HepG2 (cell line): ENCODE measurements around the gene TANGO6. TPM values are rescaled to one million over a fixed set of nuclear protein-coding genes. Genes with fewer than 3 reads are reported as not detected.
A peak's percentile ranks its signal among the peaks of the same experiment; 100 is the strongest.

Experiments used
- CENPT ChIP-seq: sonication (generic); formaldehyde crosslinking; IDR thresholded peaks from 2 replicates; pipeline ENCODE4 v1.8.0; 2022; ENCODE audit warnings: low read depth, mild to moderate bottlenecking, moderate library complexity, missing genetic modification reagents
- CHD4 ChIP-seq: fragments of 200-600 bp; sonication (generic); IDR thresholded peaks from 2 replicates; pipeline ENCODE4 v1.7.0; 2017; ENCODE audit warnings: mild to moderate bottlenecking, low read length, borderline replicate concordance
- DR1 ChIP-seq: sonication (generic); formaldehyde crosslinking; IDR thresholded peaks from 2 replicates; pipeline ENCODE4 v1.8.0; 2021; ENCODE audit warnings: mild to moderate bottlenecking, missing genetic modification reagents, inconsistent platforms
- FOXA1 ChIP-seq, 2 experiments: fragments of 450-650 bp in 1 of 2; sonication (generic) in 1 of 2; formaldehyde crosslinking in 1 of 2; IDR thresholded peaks; 2 replicates each; pipeline versions ENCODE4 v1.4.0 to v1.6.1; 2016 to 2020; ENCODE audit warnings: missing genetic modification reagents in 1 of 2
- HHEX ChIP-seq: IDR thresholded peaks from 2 replicates; pipeline ENCODE4 v1.6.1; 2016; ENCODE audit warnings: control low read depth
- HNF4G ChIP-seq, 2 experiments: sonication (generic) in 1 of 2; formaldehyde crosslinking in 1 of 2; IDR thresholded peaks; 2 replicates each; pipeline versions ENCODE4 v1.4.0 to v1.6.1; 2011 to 2020; ENCODE audit warnings: borderline replicate concordance in 2 of 2, low read depth in 2 of 2, mild to moderate bottlenecking in 2 of 2, low read length in 1 of 2, missing genetic modification reagents in 1 of 2, moderate library complexity in 1 of 2
- LRRFIP1 ChIP-seq: sonication (generic); formaldehyde crosslinking; conservative IDR thresholded peaks from 2 replicates; pipeline ENCODE4 v1.4.0; 2020; ENCODE audit warnings: missing genetic modification reagents
- MTF2 ChIP-seq: sonication (generic); formaldehyde crosslinking; IDR thresholded peaks from 2 replicates; pipeline ENCODE4 v1.5.0; 2020; ENCODE audit warnings: missing genetic modification reagents, borderline replicate concordance
- NFKBIZ ChIP-seq: IDR thresholded peaks from 2 replicates; pipeline ENCODE4 v1.6.1; 2018; ENCODE audit warnings: missing genetic modification reagents, missing compliant biosample characterization
- RARA ChIP-seq: IDR thresholded peaks from 2 replicates; pipeline ENCODE4 v1.6.1; 2016; ENCODE audit warnings: missing genetic modification reagents, missing compliant biosample characterization
- SCMH1 ChIP-seq: sonication (generic); formaldehyde crosslinking; IDR thresholded peaks from 2 replicates; pipeline ENCODE4 v1.9.0; 2021; ENCODE audit warnings: missing genetic modification reagents, mild to moderate bottlenecking, borderline replicate concordance
- ZNF230 ChIP-seq: sonication (generic); formaldehyde crosslinking; IDR thresholded peaks from 2 replicates; pipeline ENCODE4 v1.4.0; 2020; ENCODE audit warnings: mild to moderate bottlenecking, missing genetic modification reagents
- ZNF296 ChIP-seq: sonication (generic); formaldehyde crosslinking; conservative IDR thresholded peaks from 2 replicates; pipeline ENCODE4 v1.5.0; 2020; ENCODE audit warnings: mild to moderate bottlenecking, missing genetic modification reagents
- ZNF343 ChIP-seq: sonication (generic); formaldehyde crosslinking; IDR thresholded peaks from 2 replicates; pipeline ENCODE4 v1.4.0; 2020; ENCODE audit warnings: mild to moderate bottlenecking, missing genetic modification reagents
- ZXDC ChIP-seq: sonication (generic); formaldehyde crosslinking; IDR thresholded peaks from 2 replicates; pipeline ENCODE4 v1.5.0; 2020; ENCODE audit warnings: mild to moderate bottlenecking, missing genetic modification reagents
- polyA plus RNA-seq, 8 experiments: library from polyadenylated mRNA; depleted of rRNA in 3 of 8; stranded (reverse) in 7 of 8; unstranded in 1 of 8; fragments of >200 nt; fragmentation: Illumina TruSeq in 4 of 8; extraction: Trizol in 4 of 8; gene quantifications; 2 replicates each; pipeline versions ENCODE4 v1.2.1 to v1.2.3, GENCODE V29; 2011 to 2016; ENCODE audit warnings: low read depth in 4 of 8, missing spikeins in 1 of 8, mixed read lengths in 1 of 8; ENCODE audit not compliant: insufficient read depth in 1 of 8
- total RNA-seq, 5 experiments: library from RNA; depleted of rRNA; stranded (reverse); fragments of >200 nt; fragmentation: Illumina TruSeq; extraction: Trizol; gene quantifications; 2 replicates each; pipeline ENCODE4 v1.2.3, GENCODE V29; 2016; ENCODE audit warnings: low read depth in 1 of 5
- TF ChIP-seq, protein P1 (sequence below): IDR thresholded peaks from 2 replicates; pipeline ENCODE4 v1.6.1; 2016; ENCODE audit warnings: missing genetic modification reagents, missing compliant biosample characterization
- TF ChIP-seq, protein P2 (sequence below): sonication (generic); formaldehyde crosslinking; IDR thresholded peaks from 2 replicates; pipeline ENCODE4 v1.4.0; 2020; ENCODE audit warnings: mild to moderate bottlenecking, missing genetic modification reagents

The TANGO6 gene
- total and polyA plus RNA-seq, 2 of the 13 experiments (the other 11 are each of a cell fraction or from before 2014, with no cell fraction given): 7.2 to 13.3 TPM

DNA sequence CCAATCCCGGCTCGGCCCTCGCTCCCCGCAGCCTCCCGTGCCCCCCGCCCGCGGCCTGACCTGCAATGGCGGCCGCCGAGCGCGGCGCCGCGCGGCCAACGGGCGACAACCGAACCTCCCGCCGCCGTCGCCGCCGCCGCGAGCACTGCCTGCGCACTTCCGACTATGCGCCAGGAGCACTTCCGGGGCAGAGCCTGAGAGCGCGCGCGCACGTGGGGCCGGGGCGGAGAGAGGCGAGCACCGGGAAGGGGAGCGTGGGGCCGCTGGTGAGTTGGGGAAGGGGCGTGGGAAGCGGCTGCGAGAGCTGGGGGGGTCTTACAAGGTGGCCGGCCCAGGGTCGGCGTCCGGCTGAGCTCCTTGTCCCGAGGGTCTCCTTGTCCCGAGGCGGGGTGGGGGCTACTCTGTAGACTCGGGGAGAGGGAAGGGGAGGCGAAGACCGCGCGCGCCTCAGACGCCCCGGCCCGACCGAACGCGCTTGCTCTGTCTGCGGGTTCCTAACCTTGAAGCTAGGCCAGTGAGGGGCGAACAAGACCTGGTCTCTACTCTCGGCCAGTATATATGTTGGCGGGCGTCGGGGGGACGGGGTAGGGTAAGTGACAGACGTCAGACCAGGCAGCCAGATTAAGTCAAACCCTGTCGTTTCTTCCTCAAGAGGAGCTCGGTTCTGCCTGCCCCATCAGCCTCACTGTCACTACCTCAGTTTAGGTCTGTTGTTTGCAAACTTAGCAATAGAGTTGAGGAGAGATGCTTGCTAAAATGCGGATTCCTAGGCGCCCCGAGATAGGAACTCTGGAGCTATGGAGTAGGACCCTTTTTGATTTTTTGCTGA, 289.3 kb downstream of the TANGO6 start, which contains the start of the genes CHTF8 and UTP4 (continued):
- TF ChIP-seq DR1 (CRISPR knock-in tag): peak; percentile 74; the same call in 1 of the 2 replicates
- TF ChIP-seq, protein P1, sequence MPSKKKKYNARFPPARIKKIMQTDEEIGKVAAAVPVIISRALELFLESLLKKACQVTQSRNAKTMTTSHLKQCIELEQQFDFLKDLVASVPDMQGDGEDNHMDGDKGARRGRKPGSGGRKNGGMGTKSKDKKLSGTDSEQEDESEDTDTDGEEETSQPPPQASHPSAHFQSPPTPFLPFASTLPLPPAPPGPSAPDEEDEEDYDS (CRISPR knock-in tag): peak; percentile 47; the same call in 1 of the 2 replicates
- no peak for TF ChIP-seq MTF2 (CRISPR knock-in tag)
- TF ChIP-seq RARA (CRISPR knock-in tag): peak; percentile 32; the same call in 1 of the 2 replicates
- 0 out of 2 replicates have a peak, but pooled peaks have one; percentile 88 for TF ChIP-seq ZXDC
- no peak for TF ChIP-seq CHD4
- TF ChIP-seq HHEX (CRISPR knock-in tag): no peak
- no peak; the same call in 1 of the 2 replicates for TF ChIP-seq ZNF296 (CRISPR knock-in tag)
- TF ChIP-seq NFKBIZ: no peak
- TF ChIP-seq SCMH1 (CRISPR knock-in tag): no peak
- TF ChIP-seq, protein P2, sequence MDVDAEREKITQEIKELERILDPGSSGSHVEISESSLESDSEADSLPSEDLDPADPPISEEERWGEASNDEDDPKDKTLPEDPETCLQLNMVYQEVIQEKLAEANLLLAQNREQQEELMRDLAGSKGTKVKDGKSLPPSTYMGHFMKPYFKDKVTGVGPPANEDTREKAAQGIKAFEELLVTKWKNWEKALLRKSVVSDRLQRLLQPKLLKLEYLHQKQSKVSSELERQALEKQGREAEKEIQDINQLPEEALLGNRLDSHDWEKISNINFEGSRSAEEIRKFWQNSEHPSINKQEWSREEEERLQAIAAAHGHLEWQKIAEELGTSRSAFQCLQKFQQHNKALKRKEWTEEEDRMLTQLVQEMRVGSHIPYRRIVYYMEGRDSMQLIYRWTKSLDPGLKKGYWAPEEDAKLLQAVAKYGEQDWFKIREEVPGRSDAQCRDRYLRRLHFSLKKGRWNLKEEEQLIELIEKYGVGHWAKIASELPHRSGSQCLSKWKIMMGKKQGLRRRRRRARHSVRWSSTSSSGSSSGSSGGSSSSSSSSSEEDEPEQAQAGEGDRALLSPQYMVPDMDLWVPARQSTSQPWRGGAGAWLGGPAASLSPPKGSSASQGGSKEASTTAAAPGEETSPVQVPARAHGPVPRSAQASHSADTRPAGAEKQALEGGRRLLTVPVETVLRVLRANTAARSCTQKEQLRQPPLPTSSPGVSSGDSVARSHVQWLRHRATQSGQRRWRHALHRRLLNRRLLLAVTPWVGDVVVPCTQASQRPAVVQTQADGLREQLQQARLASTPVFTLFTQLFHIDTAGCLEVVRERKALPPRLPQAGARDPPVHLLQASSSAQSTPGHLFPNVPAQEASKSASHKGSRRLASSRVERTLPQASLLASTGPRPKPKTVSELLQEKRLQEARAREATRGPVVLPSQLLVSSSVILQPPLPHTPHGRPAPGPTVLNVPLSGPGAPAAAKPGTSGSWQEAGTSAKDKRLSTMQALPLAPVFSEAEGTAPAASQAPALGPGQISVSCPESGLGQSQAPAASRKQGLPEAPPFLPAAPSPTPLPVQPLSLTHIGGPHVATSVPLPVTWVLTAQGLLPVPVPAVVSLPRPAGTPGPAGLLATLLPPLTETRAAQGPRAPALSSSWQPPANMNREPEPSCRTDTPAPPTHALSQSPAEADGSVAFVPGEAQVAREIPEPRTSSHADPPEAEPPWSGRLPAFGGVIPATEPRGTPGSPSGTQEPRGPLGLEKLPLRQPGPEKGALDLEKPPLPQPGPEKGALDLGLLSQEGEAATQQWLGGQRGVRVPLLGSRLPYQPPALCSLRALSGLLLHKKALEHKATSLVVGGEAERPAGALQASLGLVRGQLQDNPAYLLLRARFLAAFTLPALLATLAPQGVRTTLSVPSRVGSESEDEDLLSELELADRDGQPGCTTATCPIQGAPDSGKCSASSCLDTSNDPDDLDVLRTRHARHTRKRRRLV (CRISPR knock-in tag): no peak
- TF ChIP-seq FOXA1 (IDR thresholded peaks at IDR 0.05): no peak
- peak; percentile 37; the same call in 1 of the 2 replicates for TF ChIP-seq FOXA1 (CRISPR knock-in tag; IDR thresholded peaks at IDR 0.05)
- no peak for TF ChIP-seq LRRFIP1 (CRISPR knock-in tag)
- TF ChIP-seq CENPT (CRISPR knock-in tag): peak; percentile 92
- TF ChIP-seq ZNF343 (CRISPR knock-in tag): peak; percentile 94; the same call in 1 of the 2 replicates
- TF ChIP-seq ZNF230 (CRISPR knock-in tag): 0 out of 2 replicates have a peak, but pooled peaks have one; percentile 56
- TF ChIP-seq HNF4G (IDR thresholded peaks at IDR 0.05; ENCODE audit: borderline replicate concordance, low read depth, low read length): no peak
- no peak; the same call in 1 of the 2 replicates for TF ChIP-seq HNF4G (CRISPR knock-in tag; IDR thresholded peaks at IDR 0.05; ENCODE audit: borderline replicate concordance, low read depth)
